Fibroblast of pulmonary artery (primary cell): Measurements from ENCODE around the gene ZNF177.

ENCODE experiments used
- DNase-seq: peaks from one replicate; pipeline ENCODE4 v3.0.0-alpha.2; 2010; ENCODE audit warnings: low read depth
- H3K4me3 ChIP-seq: replicated peaks from 2 replicates; pipeline ENCODE4 v1.5.1; 2011; ENCODE audit warnings: low read depth, mild to moderate bottlenecking, control low read depth, low read length, moderate library complexity
- CTCF ChIP-seq: IDR thresholded peaks from 2 replicates; pipeline ENCODE4 v1.5.1; 2011; ENCODE audit warnings: mild to moderate bottlenecking, control low read depth, low read length, inconsistent platforms; ENCODE audit errors: missing control alignments

The ZNF177 gene

GRCh38 chr19:9354651-9355050 is 8.2 kb upstream of the ZNF177 start:
- no peak overlapping the region for H3K4me3 ChIP-seq
- DNase-seq, result no peak
- TF ChIP-seq CTCF, result no peak

GRCh38 chr19:9370738-9371619 is 8.2 kb downstream of the ZNF177 start:
- DNase-seq, result no peak
- no peak overlapping the region for H3K4me3 ChIP-seq
- no peak for TF ChIP-seq CTCF

- peak; percentile 7 for DNase-seq
- TF ChIP-seq CTCF, result no peak
- H3K4me3 ChIP-seq, result no peak overlapping the region
These were observed 18.6 kb downstream of the ZNF177 start for GRCh38 chr19:9381361-9381785.

GRCh38 chr19:9406798-9407352 is 44.1 kb downstream of the ZNF177 start:
- peak overlapping the region; percentile 77 for H3K4me3 ChIP-seq
- DNase-seq, result peak; percentile 90
- no peak for TF ChIP-seq CTCF

- no peak for DNase-seq
- H3K4me3 ChIP-seq, result no peak overlapping the region
- TF ChIP-seq CTCF, result no peak
These were observed 45.0 kb downstream of the ZNF177 start for GRCh38 chr19:9407827-9408226.

GRCh38 chr19:9413240-9413954 is 50.6 kb downstream of the ZNF177 start:
- H3K4me3 ChIP-seq, result no peak overlapping the region
- no peak for TF ChIP-seq CTCF
- no peak for DNase-seq
